ENCODE measurements around the gene BCL2. TPM values are rescaled to one million over a fixed set of nuclear protein-coding genes. Genes with fewer than 3 reads are reported as not detected.
A peak's percentile ranks its signal among the peaks of the same experiment; 100 is the strongest.

BCL2 gene
- total and polyA plus RNA-seq, 9 donors = 13.7 to 43.9 (median 35.7) TPM

GRCh38 chr18:63158676-63159291 lies 160.8 kb downstream of the BCL2 start:
- Histone ChIP-seq H3K27ac (peak overlapping the region in 1 of 2 donors; percentile 5), H3K36me3 (no peaks in the 10 kb centered on the region), H3K27me3 (no peaks in the 10 kb centered on the region), H3K4me1 (ENCODE audit: insufficient read depth) (peaks cover 37% of the 10 kb centered on the region), H3K9me3 (no peaks in the 10 kb centered on the region), H3K4me3 (no peak overlapping the region)
- WGBS, 3 donors = 68 to 69% (median 69%) methylated on average over 6 of the region's 6 CpGs
- TF ChIP-seq POLR2A (IDR thresholded peaks at IDR 0.05) (no peak), CTCF (IDR thresholded peaks at IDR 0.05) (no peak), EP300 (IDR thresholded peaks at IDR 0.05) (no peak)
- no peak for DNase-seq
- intact Hi-C loops (cut with DNase I) = loop anchor here in 2 of 4 donors (10.0 kb wide), 2 partner anchors 136 to 156 kb away; partner anchors contain the start of gene BCL2 (in 1 of the 2)

- H3K27me3 ChIP-seq = no peaks in the 10 kb centered on the region
- H3K4me1 ChIP-seq (ENCODE audit: insufficient read depth) = peaks cover 37% of the 10 kb centered on the region
- WGBS, 3 donors = 65 to 72% (median 70%) methylated on average over 7 of the region's 7 CpGs
- H3K9me3 ChIP-seq = no peaks in the 10 kb centered on the region
- TF ChIP-seq CTCF (IDR thresholded peaks at IDR 0.05) (no peak), POLR2A (IDR thresholded peaks at IDR 0.05) (no peak), EP300 (IDR thresholded peaks at IDR 0.05) (no peak)
- H3K36me3 ChIP-seq = no peaks in the 10 kb centered on the region
- no peak overlapping the region for H3K4me3 ChIP-seq
- intact Hi-C loops (cut with DNase I) = loop anchor here in 2 of 4 donors (10.0 kb wide), 2 partner anchors 137 to 157 kb away; partner anchors contain the start of gene BCL2 (in 1 of the 2)
- no peak for DNase-seq
- H3K27ac ChIP-seq = peak overlapping the region in 1 of 2 donors; percentile 26
These were observed 161.4 kb downstream of the BCL2 start for GRCh38 chr18:63158012-63158631.

GRCh38 chr18:63157293-63158011 lies 162.1 kb downstream of the BCL2 start:
- no peak for TF ChIP-seq POLR2A (IDR thresholded peaks at IDR 0.05)
- TF ChIP-seq EP300 (IDR thresholded peaks at IDR 0.05) = no peak
- no peak for TF ChIP-seq CTCF (IDR thresholded peaks at IDR 0.05)
- intact Hi-C loops (cut with DNase I) = loop anchor here in 2 of 4 donors (10.0 kb wide), 2 partner anchors 137 to 157 kb away; partner anchors contain the start of gene BCL2 (in 1 of the 2)
- WGBS, 3 donors = 50 to 78% (median 61%) methylated on average over 15 of the region's 15 CpGs
- no peaks in the 10 kb centered on the region for H3K9me3 ChIP-seq
- peaks cover 31% of the 10 kb centered on the region for H3K4me1 ChIP-seq (ENCODE audit: insufficient read depth)
- H3K27me3 ChIP-seq = no peaks in the 10 kb centered on the region
- peak overlapping the region in 1 of 2 donors; percentile 26 for H3K27ac ChIP-seq
- no peak for DNase-seq
- no peaks in the 10 kb centered on the region for H3K36me3 ChIP-seq
- H3K4me3 ChIP-seq = no peak overlapping the region

- peaks cover 25% of the 10 kb centered on the region for H3K4me1 ChIP-seq (ENCODE audit: insufficient read depth)
- TF ChIP-seq POLR2A (IDR thresholded peaks at IDR 0.05) (no peak), EP300 (IDR thresholded peaks at IDR 0.05) (no peak), CTCF (IDR thresholded peaks at IDR 0.05) (no peak)
- H3K27ac ChIP-seq = no peak overlapping the region
- H3K36me3 ChIP-seq = no peaks in the 10 kb centered on the region
- no peaks in the 10 kb centered on the region for H3K9me3 ChIP-seq
- 82 to 85% (median 84%) methylated on average over 14 of the region's 14 CpGs for WGBS, 3 donors
- no peak overlapping the region for H3K4me3 ChIP-seq
- no peaks in the 10 kb centered on the region for H3K27me3 ChIP-seq
- DNase-seq = no peak
- intact Hi-C loops (cut with DNase I) = loop anchor here in 2 of 4 donors (10.0 kb wide), 2 partner anchors 139 to 159 kb away; partner anchors contain the start of gene BCL2 (in 1 of the 2)
These were observed 163.4 kb downstream of the BCL2 start for GRCh38 chr18:63155910-63156773.

Data from ovary (tissue), 9 donors.